Caco-2 (cell line): Measurements from ENCODE around the gene SLC28A1. TPM values are rescaled to one million over a fixed set of nuclear protein-coding genes. Genes with fewer than 3 reads are reported as not detected.

ENCODE experiments used
- BruUV-seq: library from RNA; stranded (reverse); fragments of 400-500 nt; replicated peaks from 2 replicates; lab custom pipeline; 2021; lab: Mats Ljungman, UMichigan
- CTCF ChIA-PET: fragments of 300-600 bp; sonication (Branson Sonifier 250); formaldehyde crosslinking; loops from one replicate; lab custom pipeline; 2022; ENCODE audit warnings: antibody characterized with exemption; lab: Charles Lee
- POLR2A ChIA-PET: fragments of 300-600 bp; sonication (Branson Sonifier 250); formaldehyde crosslinking; loops from one replicate; lab custom pipeline; 2022; ENCODE audit warnings: antibody characterized with exemption; lab: Charles Lee
- DNase-seq, 2 experiments: peaks; one replicate each; pipeline versions ENCODE4 v3.0.0 to v3.0.0-alpha.2; 2020 to 2022
- H3K27me3 ChIP-seq: replicated peaks from 2 replicates; pipeline ENCODE4 v1.6.0; 2011; ENCODE audit warnings: low read length; ENCODE audit not compliant: control insufficient read depth, insufficient read depth
- H3K36me3 ChIP-seq: 2 replicates; pipeline ENCODE4 v1.5.1; 2011; ENCODE audit warnings: low read length; ENCODE audit not compliant: control insufficient read depth, insufficient read depth
- H3K4me1 ChIP-seq: fragments of 250-450 bp; sonication (Bioruptor Pico); 2 replicates; pipeline ENCODE4 v1.5.1; 2020; ENCODE audit warnings: mild to moderate bottlenecking
- H3K4me3 ChIP-seq: 2 replicates; pipeline ENCODE4 v1.5.1; 2011; ENCODE audit warnings: low read depth, mild to moderate bottlenecking, control low read depth, low read length
- H3K9me3 ChIP-seq: fragments of 250-450 bp; sonication (Bioruptor Pico); 2 replicates; pipeline ENCODE4 v1.5.1; 2020; ENCODE audit warnings: mild to moderate bottlenecking, moderate library complexity
- H3K27ac Mint-ChIP-seq: one replicate; pipeline ENCODE4 v1.8.0; 2022; ENCODE audit warnings: mixed read lengths; ENCODE audit not compliant: unreplicated experiment
- H3K27me3 Mint-ChIP-seq: one replicate; pipeline ENCODE4 v1.8.0; 2022; ENCODE audit warnings: mixed read lengths; ENCODE audit not compliant: insufficient read depth, unreplicated experiment
- H3K36me3 Mint-ChIP-seq: one replicate; pipeline ENCODE4 v1.8.0; 2022; ENCODE audit warnings: mild to moderate bottlenecking, mixed read lengths; ENCODE audit not compliant: insufficient read depth, unreplicated experiment
- H3K4me1 Mint-ChIP-seq: one replicate; pipeline ENCODE4 v1.8.0; 2022; ENCODE audit warnings: low read depth, mixed read lengths; ENCODE audit not compliant: unreplicated experiment
- H3K4me3 Mint-ChIP-seq: one replicate; pipeline ENCODE4 v1.8.0; 2022; ENCODE audit warnings: mild to moderate bottlenecking, moderate library complexity, mixed read lengths; ENCODE audit not compliant: unreplicated experiment
- H3K9me3 Mint-ChIP-seq: one replicate; pipeline ENCODE4 v1.8.0; 2022; ENCODE audit warnings: mixed read lengths; ENCODE audit not compliant: unreplicated experiment
- intact Hi-C: fragments of 100-400 bp; cut with micrococcal nuclease; formaldehyde crosslinking; loops from one replicate; pipeline ENCODE4 v1.10.0; 2022; ENCODE audit not compliant: unreplicated experiment
- total RNA-seq: library from RNA; stranded (reverse); gene quantifications from 2 replicates; pipeline ENCODE4 v1.2.3, GENCODE V29; 2022
- TF ChIP-seq, protein P1 (sequence below), 2 experiments: fragments of 200-600 bp in 1 of 2; IDR thresholded peaks; 1 replicate in 1 of 2; 2 replicates in 1 of 2; pipeline versions ENCODE4 v1.5.1 to v1.8.0; 2011 to 2022; ENCODE audit warnings: antibody characterized with exemption in 1 of 2, control low read depth in 1 of 2, inconsistent platforms in 1 of 2, low read depth in 1 of 2, low read length in 1 of 2, mild to moderate bottlenecking in 1 of 2, moderate library complexity in 1 of 2; ENCODE audit not compliant: insufficient read depth in 1 of 2, severe bottlenecking in 1 of 2, unreplicated experiment in 1 of 2

Gene SLC28A1
- total RNA-seq, 1 experiment from 2014 or later, result not detected

DNA sequence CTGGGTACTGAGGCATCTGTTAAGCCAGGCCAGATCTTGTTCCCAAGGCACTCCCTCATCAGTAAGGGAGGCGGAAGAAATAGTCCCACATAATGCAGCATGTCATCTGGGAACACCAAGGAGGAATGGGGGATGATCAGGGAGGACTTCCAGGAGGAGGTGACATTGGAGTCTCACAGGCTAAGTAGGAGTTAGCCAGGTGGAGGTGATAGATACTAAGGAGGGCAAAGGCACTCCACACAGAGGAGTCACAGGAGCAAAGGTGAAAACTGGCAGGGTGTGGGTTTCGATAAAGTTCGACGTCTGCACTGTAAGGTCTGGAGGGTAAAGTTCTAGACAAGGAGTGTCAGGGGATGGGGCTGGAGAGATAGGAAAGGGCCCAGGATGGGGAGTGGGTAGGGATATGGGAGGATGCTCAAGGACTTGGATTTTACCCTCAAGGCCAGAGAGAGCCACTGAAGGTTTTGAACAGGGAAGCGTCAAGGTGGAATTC is 6.3 kb downstream of the SLC28A1 start:
- Mint-ChIP-seq H3K27ac (no peak overlapping the region), H3K4me3 (no peak overlapping the region), H3K36me3 (no peaks in the 10 kb centered on the region), H3K9me3 (no peaks in the 10 kb centered on the region), H3K27me3 (no peaks in the 10 kb centered on the region), H3K4me1 (no peaks in the 10 kb centered on the region)
- CTCF ChIA-PET, result interaction anchor here (0.5 kb wide), 1 partner anchor 37 kb away, joined by 3 read pairs; no protein-coding TSS in a partner anchor
- POLR2A ChIA-PET, result no interaction called here
- Histone ChIP-seq H3K9me3 (no peaks in the 10 kb centered on the region), H3K36me3 (no peaks in the 10 kb centered on the region), H3K4me1 (no peaks in the 10 kb centered on the region), H3K4me3 (no peak overlapping the region), H3K27me3 (no peaks in the 10 kb centered on the region)
- no peak for DNase-seq
- intact Hi-C loops, result no loop called here
- no TSS peak for BruUV-seq
- TF ChIP-seq, protein P1, sequence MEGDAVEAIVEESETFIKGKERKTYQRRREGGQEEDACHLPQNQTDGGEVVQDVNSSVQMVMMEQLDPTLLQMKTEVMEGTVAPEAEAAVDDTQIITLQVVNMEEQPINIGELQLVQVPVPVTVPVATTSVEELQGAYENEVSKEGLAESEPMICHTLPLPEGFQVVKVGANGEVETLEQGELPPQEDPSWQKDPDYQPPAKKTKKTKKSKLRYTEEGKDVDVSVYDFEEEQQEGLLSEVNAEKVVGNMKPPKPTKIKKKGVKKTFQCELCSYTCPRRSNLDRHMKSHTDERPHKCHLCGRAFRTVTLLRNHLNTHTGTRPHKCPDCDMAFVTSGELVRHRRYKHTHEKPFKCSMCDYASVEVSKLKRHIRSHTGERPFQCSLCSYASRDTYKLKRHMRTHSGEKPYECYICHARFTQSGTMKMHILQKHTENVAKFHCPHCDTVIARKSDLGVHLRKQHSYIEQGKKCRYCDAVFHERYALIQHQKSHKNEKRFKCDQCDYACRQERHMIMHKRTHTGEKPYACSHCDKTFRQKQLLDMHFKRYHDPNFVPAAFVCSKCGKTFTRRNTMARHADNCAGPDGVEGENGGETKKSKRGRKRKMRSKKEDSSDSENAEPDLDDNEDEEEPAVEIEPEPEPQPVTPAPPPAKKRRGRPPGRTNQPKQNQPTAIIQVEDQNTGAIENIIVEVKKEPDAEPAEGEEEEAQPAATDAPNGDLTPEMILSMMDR (IDR thresholded peaks at IDR 0.05; ENCODE audit: insufficient read depth in 1 of 2, low read depth in 1 of 2, low read length in 1 of 2, severe bottlenecking in 1 of 2, unreplicated experiment in 1 of 2), result no peak

DNA sequence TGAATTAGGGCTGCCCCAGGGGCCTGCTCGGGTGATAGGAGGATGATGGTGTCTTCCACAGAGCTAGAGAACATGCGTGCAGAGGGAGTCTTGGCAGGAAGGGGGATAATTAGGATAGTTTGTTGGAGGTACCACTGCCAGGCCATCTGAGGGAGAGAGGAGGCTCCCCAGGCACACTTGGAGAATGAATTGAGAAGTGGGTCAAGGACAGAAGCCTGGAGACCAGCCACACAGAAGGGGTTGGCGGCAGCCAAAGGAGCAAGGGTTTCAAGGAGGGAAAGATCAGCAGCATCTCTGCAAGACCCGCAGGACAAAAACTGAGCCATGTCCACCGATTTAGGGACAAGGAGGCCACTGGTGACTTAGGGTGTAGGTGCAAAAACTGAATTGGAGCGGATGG is 6.9 kb downstream of the SLC28A1 start:
- no peak overlapping the region for H3K27ac Mint-ChIP-seq
- TF ChIP-seq, protein P1 (IDR thresholded peaks at IDR 0.05; ENCODE audit: insufficient read depth in 1 of 2, low read depth in 1 of 2, low read length in 1 of 2, severe bottlenecking in 1 of 2, unreplicated experiment in 1 of 2), result no peak
- no peaks in the 10 kb centered on the region for H3K36me3 Mint-ChIP-seq
- H3K9me3 Mint-ChIP-seq, result no peaks in the 10 kb centered on the region
- no peaks in the 10 kb centered on the region for H3K27me3 Mint-ChIP-seq
- intact Hi-C loops, result no loop called here
- BruUV-seq, result no TSS peak
- H3K27me3 ChIP-seq, result no peaks in the 10 kb centered on the region
- no peaks in the 10 kb centered on the region for H3K9me3 ChIP-seq
- no peak overlapping the region for H3K4me3 Mint-ChIP-seq
- CTCF ChIA-PET, result interaction anchor here (0.6 kb wide), 1 partner anchor 16 kb away, joined by 3 read pairs; no protein-coding TSS in a partner anchor
- no peaks in the 10 kb centered on the region for H3K4me1 Mint-ChIP-seq
- no peaks in the 10 kb centered on the region for H3K36me3 ChIP-seq
- H3K4me1 ChIP-seq, result no peaks in the 10 kb centered on the region
- no peak overlapping the region for H3K4me3 ChIP-seq
- no peak for DNase-seq
- POLR2A ChIA-PET, result no interaction called here

DNA sequence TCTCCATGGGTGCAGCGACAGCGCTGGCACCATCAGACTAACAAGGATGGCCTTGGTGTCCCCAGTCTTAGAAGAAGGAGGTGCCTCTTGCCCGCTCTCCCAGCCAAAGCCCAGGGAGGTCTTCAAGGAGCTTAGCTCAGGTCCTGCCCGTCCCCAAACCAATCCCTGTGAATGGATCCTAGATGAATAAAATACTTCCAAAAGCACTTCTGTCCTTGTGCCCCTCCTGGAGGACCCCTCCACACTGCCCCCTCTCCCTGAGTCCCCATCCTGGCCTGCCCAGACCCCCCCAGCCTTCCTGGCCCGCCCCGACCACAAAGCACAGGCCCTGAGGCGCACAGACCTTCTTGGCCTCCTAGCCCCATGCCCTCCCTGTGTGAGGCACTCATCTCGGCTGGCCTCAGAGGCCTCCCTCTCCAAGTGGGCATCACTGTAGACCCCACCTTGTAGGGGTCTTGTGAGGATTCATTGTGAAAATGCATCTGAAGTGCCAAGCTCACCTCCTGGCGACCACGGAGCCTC is 8.4 kb downstream of the SLC28A1 start:
- Mint-ChIP-seq H3K36me3 (no peaks in the 10 kb centered on the region), H3K9me3 (no peaks in the 10 kb centered on the region), H3K27ac (no peak overlapping the region), H3K27me3 (no peaks in the 10 kb centered on the region), H3K4me1 (no peaks in the 10 kb centered on the region), H3K4me3 (no peak overlapping the region)
- Histone ChIP-seq H3K27me3 (no peaks in the 10 kb centered on the region), H3K4me1 (no peaks in the 10 kb centered on the region), H3K36me3 (no peaks in the 10 kb centered on the region), H3K9me3 (no peaks in the 10 kb centered on the region), H3K4me3 (no peak overlapping the region)
- intact Hi-C loops, result no loop called here
- no TSS peak for BruUV-seq
- TF ChIP-seq, protein P1 (IDR thresholded peaks at IDR 0.05; ENCODE audit: insufficient read depth in 1 of 2, low read depth in 1 of 2, low read length in 1 of 2, severe bottlenecking in 1 of 2, unreplicated experiment in 1 of 2), result no peak
- CTCF ChIA-PET, result no interaction called here
- no peak for DNase-seq
- POLR2A ChIA-PET, result no interaction called here
